Prostate gland (tissue), 1 donor: ENCODE data around the gene ANAPC16.

Experiments
- POLR2A ChIP-seq: fragments of 450-650 bp; IDR thresholded peaks from one replicate; pipeline ENCODE4 v1.6.1; 2016; ENCODE audit warnings: antibody characterized with exemption, mild to moderate bottlenecking
- POLR2AphosphoS5 ChIP-seq: sonication (generic); formaldehyde crosslinking; IDR thresholded peaks from one replicate; pipeline ENCODE4 v1.6.1; 2017; ENCODE audit warnings: antibody characterized with exemption

DNA sequence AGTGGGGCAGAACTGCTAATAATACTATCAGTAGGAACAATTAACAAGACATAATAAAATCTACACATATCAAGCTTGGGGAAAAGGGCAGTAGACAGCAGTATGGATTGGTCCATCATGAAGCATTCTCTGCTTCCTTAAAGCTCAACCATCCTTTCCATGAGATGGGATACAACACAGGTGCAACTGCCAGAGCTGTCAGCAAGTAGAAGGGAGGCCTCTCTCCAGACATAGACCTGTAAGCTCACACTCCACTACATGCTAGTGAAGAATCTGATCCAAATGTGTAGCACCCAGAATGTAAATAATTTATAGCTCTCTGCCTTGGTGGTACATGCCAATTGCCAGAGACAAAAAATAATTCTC, 41.5 kb upstream of the ANAPC16 start:
- TF ChIP-seq POLR2A (no peak), POLR2AphosphoS5 (no peak)
